Panc1 (cell line): ENCODE results near the gene CARMIL3. TPM values are rescaled to one million over a fixed set of nuclear protein-coding genes. Genes with fewer than 3 reads are reported as not detected.

Experiments used
- ATAC-seq: fragments of 200-7000 bp; cut with Tn5 transposase; 2 replicates; pipeline ENCODE4 v1.9.1; 2020; ENCODE audit warnings: mild to moderate bottlenecking, moderate library complexity
- BruUV-seq: library from RNA; stranded (reverse); fragments of 400-500 nt; replicated peaks from 2 replicates; lab custom pipeline; 2021; lab: Mats Ljungman, UMichigan
- CTCF ChIA-PET: fragments of 300-600 bp; sonication (Branson Sonifier 250); formaldehyde crosslinking; loops from one replicate; lab custom pipeline; 2022; ENCODE audit warnings: antibody characterized with exemption; lab: Charles Lee
- POLR2A ChIA-PET: fragments of 300-600 bp; sonication (Branson Sonifier 250); formaldehyde crosslinking; loops from one replicate; lab custom pipeline; 2022; ENCODE audit warnings: antibody characterized with exemption; lab: Charles Lee
- DNase-seq: peaks from one replicate; pipeline ENCODE4 v3.0.0-alpha.2; 2010; ENCODE audit warnings: low read depth, low spot score
- H3K27ac ChIP-seq: 2 replicates; pipeline ENCODE4 v1.5.1; 2011; ENCODE audit warnings: mild to moderate bottlenecking, low read length, inconsistent platforms
- H3K27me3 ChIP-seq: fragments of 200-500 bp; sonication (Bioruptor generic); 2 replicates; pipeline ENCODE4 v1.6.0; 2014; ENCODE audit warnings: low read length, inconsistent platforms; ENCODE audit not compliant: control insufficient read depth, insufficient read depth
- H3K36me3 ChIP-seq: fragments of 200-500 bp; sonication (Bioruptor generic); 2 replicates; pipeline ENCODE4 v1.5.1; 2014; ENCODE audit warnings: inconsistent platforms, mild to moderate bottlenecking, low read length, moderate library complexity; ENCODE audit not compliant: control insufficient read depth, insufficient read depth
- H3K4me1 ChIP-seq: 2 replicates; pipeline ENCODE4 v1.5.1; 2011; ENCODE audit warnings: inconsistent platforms, mild to moderate bottlenecking, low read length, moderate library complexity; ENCODE audit not compliant: control insufficient read depth, insufficient read depth
- H3K4me3 ChIP-seq, 2 experiments: 2 replicates each; pipeline ENCODE4 v1.5.1; 2011 to 2012; ENCODE audit warnings: low read depth in 2 of 2, low read length in 2 of 2, mild to moderate bottlenecking in 2 of 2, inconsistent platforms in 1 of 2, moderate library complexity in 1 of 2
- H3K9me3 ChIP-seq: fragments of 200-500 bp; sonication (Bioruptor generic); 2 replicates; pipeline ENCODE4 v1.5.1; 2014; ENCODE audit warnings: low read depth, mild to moderate bottlenecking, inconsistent platforms, low read length, moderate library complexity; ENCODE audit not compliant: control insufficient read depth, insufficient read depth
- CTCF ChIP-seq: fragments of 450-650 bp; IDR thresholded peaks from 2 replicates; pipeline ENCODE4 v1.5.1; 2017; ENCODE audit warnings: mild to moderate bottlenecking
- POLR2AphosphoS5 ChIP-seq: IDR thresholded peaks from 2 replicates; pipeline ENCODE4 v1.6.1; 2012; ENCODE audit warnings: mild to moderate bottlenecking, low read depth, low read length, moderate library complexity
- REST ChIP-seq, 2 experiments: IDR thresholded peaks; 2 replicates each; pipeline ENCODE4 v1.6.1; 2011 to 2012; ENCODE audit warnings: low read depth in 2 of 2, control low read depth in 1 of 2, low read length in 1 of 2, mild to moderate bottlenecking in 1 of 2, moderate library complexity in 1 of 2; ENCODE audit not compliant: insufficient read depth in 1 of 2
- SIN3A ChIP-seq: IDR thresholded peaks from 2 replicates; pipeline ENCODE4 v1.6.1; 2012; ENCODE audit warnings: low read depth, mild to moderate bottlenecking, low read length, moderate library complexity, borderline replicate concordance; ENCODE audit not compliant: insufficient read depth
- TCF7L2 ChIP-seq: IDR thresholded peaks from 2 replicates; pipeline ENCODE4 v1.6.1; 2011; ENCODE audit warnings: mild to moderate bottlenecking, low read depth, low read length, inconsistent platforms
- in situ Hi-C: cut with HindIII; loops from 2 replicates; pipeline ENCODE4 v1.10.0; 2016; ENCODE audit warnings: low sequenced_read_pairs, low pct_unique_long_range_greater_than_20kb
- intact Hi-C: fragments of 100-400 bp; cut with micrococcal nuclease; formaldehyde crosslinking; loops from one replicate; pipeline ENCODE4 v1.10.0; 2022; ENCODE audit not compliant: unreplicated experiment
- total RNA-seq: library from RNA; stranded (reverse); gene quantifications from one replicate; pipeline ENCODE4 v1.2.1, GENCODE V29; 2021; ENCODE audit not compliant: unreplicated experiment

Gene CARMIL3
- total RNA-seq, 1 experiment from 2014 or later = 0.15 TPM

DNA sequence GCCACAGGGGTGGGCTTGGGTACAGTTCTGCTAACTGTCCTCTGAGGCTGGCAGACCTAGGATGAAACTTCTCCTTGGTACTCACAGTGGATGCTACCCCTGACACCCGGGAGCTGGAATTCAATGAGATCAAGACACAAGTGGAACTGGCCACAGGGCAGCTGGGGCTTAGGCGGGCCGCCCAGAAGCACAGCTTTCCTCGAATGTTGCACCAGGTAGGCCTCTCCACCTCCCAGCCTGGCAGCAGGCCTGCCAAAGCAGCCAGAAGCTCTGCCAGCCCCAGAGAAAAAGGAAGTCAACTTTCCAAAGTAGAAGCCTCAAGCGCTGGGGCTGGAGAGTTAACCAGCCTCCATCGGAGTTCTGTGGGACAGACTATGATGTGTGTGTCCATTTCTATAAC lies 65.4 kb downstream of the CARMIL3 start:
- intact Hi-C loops = no loop called here
- H3K4me3 ChIP-seq = no peak overlapping the region
- TF ChIP-seq SIN3A (no peak), TCF7L2 (no peak), POLR2AphosphoS5 (no peak), REST (IDR thresholded peaks at IDR 0.05; ENCODE audit: insufficient read depth in 1 of 2, low read depth in 2 of 2, low read length in 1 of 2) (no peak), CTCF (no peak)
- ChIA-PET POLR2A (no interaction called here), CTCF (no interaction called here)
- no peaks in the 10 kb centered on the region for H3K9me3 ChIP-seq
- H3K36me3 ChIP-seq = peaks cover 2% of the 10 kb centered on the region
- H3K27ac ChIP-seq = no peak overlapping the region
- DNase-seq = no peak
- no peaks in the 10 kb centered on the region for H3K4me1 ChIP-seq
- no peaks in the 10 kb centered on the region for H3K27me3 ChIP-seq
- no TSS peak for BruUV-seq
- in situ Hi-C loops = no loop called here
- ATAC-seq = no peak

Other genes with a start within 250 kb of the CARMIL3 start
- gene DHRS4, start 98.2 kb upstream of the CARMIL3 start, total RNA-seq = 13.5 TPM
- gene DHRS4L2, start 63.1 kb upstream of the CARMIL3 start, total RNA-seq = 8.0 TPM
- not detected for gene CPNE6, start 19.6 kb downstream of the CARMIL3 start, total RNA-seq
- gene PCK2, start 42.3 kb downstream of the CARMIL3 start, total RNA-seq = 24.5 TPM
- 37.4 TPM for gene DCAF11, start 62.8 kb downstream of the CARMIL3 start, total RNA-seq
- 1.4 TPM for gene NRL, start 62.9 kb downstream of the CARMIL3 start, total RNA-seq
- gene FITM1, start 78.7 kb downstream of the CARMIL3 start, total RNA-seq = 0.46 TPM
- gene PSME1, start 84.2 kb downstream of the CARMIL3 start, total RNA-seq = 130 TPM
- 42.5 TPM for gene EMC9, start 89.6 kb downstream of the CARMIL3 start, total RNA-seq
- 188 TPM for gene PSME2, start 94.6 kb downstream of the CARMIL3 start, total RNA-seq
- 48.6 TPM for gene RNF31, start 95.5 kb downstream of the CARMIL3 start, total RNA-seq
- gene IRF9, start 109.3 kb downstream of the CARMIL3 start, total RNA-seq = 24.5 TPM
- gene REC8, start 120.1 kb downstream of the CARMIL3 start, total RNA-seq = 9.8 TPM
- gene IPO4, start 136.8 kb downstream of the CARMIL3 start, total RNA-seq = 103 TPM
- gene TM9SF1, start 143.4 kb downstream of the CARMIL3 start, total RNA-seq = 44.7 TPM
- not detected for gene TSSK4, start 153.7 kb downstream of the CARMIL3 start, total RNA-seq
- 42.4 TPM for gene CHMP4A, start 161.5 kb downstream of the CARMIL3 start, total RNA-seq
- gene MDP1, start 164.1 kb downstream of the CARMIL3 start, total RNA-seq = 8.9 TPM
- gene NEDD8, start 180.4 kb downstream of the CARMIL3 start, total RNA-seq = 155 TPM
- 45.9 TPM for gene GMPR2, start 180.9 kb downstream of the CARMIL3 start, total RNA-seq
- 53.8 TPM for gene TINF2, start 190.6 kb downstream of the CARMIL3 start, total RNA-seq
- gene TGM1, start 211.2 kb downstream of the CARMIL3 start, total RNA-seq = 2.3 TPM
- gene RABGGTA, start 219.6 kb downstream of the CARMIL3 start, total RNA-seq = 30.9 TPM
- gene DHRS1, start 247.8 kb downstream of the CARMIL3 start, total RNA-seq = 8.9 TPM
- gene NOP9, start 247.8 kb downstream of the CARMIL3 start, total RNA-seq = 25.3 TPM